ENCODE measurements around the gene CHAMP1.
"Not testable (repeated sequence)": the region's sequence is repeated elsewhere in the genome, so short reads cannot be mapped to it uniquely, and the experiment has no call there.

Gene CHAMP1

DNA sequence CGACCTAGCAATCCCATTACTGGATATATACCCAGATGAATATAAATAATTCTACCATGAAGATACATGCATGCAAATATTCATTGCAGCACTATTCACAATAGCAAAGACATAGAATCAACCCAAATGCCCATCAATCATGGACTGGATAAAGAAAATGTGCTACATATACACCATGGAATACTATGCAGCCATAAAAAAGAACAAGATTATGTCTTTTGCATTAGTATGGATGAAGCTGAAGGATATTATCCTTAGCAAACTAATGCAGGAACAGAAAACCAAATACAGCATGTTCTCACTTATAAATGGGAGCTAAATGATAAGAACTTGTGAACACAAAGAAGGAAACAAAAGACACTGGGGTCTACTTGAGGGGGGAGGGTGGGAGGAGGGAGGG is 22.2 kb downstream of the CHAMP1 start:
- POLR2A ChIA-PET = interaction anchor here (1.1 kb wide), 1 partner anchor 25 kb away, joined by 4 read pairs; no protein-coding TSS in a partner anchor
- not testable (repeated sequence) for H3K36me3 ChIP-seq (ENCODE audit: control insufficient read depth in 2 of 2, insufficient read depth in 1 of 2, low read length in 2 of 2); H3K27ac ChIP-seq (ENCODE audit: extremely low read depth, low read depth, low read length); H3K4me3 ChIP-seq (ENCODE audit: low read depth, low read length); H3K9me3 ChIP-seq (ENCODE audit: control insufficient read depth, insufficient read depth, low read depth, low read length); H3K4me1 ChIP-seq (ENCODE audit: control insufficient read depth, insufficient read depth, low read length)
- CTCF ChIA-PET = interaction anchor here (0.6 kb wide), 1 partner anchor 16 kb away, joined by 3 read pairs; no protein-coding TSS in a partner anchor
- TF ChIP-seq ZNF146 (tag by site-specific recombination; IDR thresholded peaks at IDR 0.05) = peak; percentile 98

DNA sequence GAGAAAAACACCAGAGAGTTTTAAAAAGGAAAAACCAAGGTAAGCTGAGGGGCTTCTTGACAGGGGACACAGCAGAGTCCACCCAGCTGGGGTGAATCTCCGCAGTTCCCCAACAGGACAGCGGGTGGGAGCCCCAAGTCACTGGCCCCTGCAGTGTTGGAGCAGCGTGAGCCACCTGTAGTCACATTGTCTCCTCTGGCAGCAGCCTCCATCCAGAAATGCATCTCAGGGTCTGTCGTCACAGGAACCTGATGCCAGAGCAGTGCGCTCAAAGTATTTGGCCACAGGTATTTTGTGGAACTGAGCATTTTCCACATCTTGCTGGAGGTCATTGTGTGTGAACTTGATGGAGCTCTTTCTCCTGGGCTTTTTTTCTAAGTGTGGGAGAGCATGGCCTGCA is 24.7 kb downstream of the CHAMP1 start:
- Histone ChIP-seq H3K27ac (ENCODE audit: extremely low read depth, low read depth, low read length) (no peak overlapping the region), H3K9me3 (ENCODE audit: control insufficient read depth, insufficient read depth, low read depth, low read length) (no peaks in the 10 kb centered on the region), H3K36me3 (ENCODE audit: control insufficient read depth in 2 of 2, insufficient read depth in 1 of 2, low read length in 2 of 2) (no peaks in the 10 kb centered on the region), H3K4me1 (ENCODE audit: control insufficient read depth, insufficient read depth, low read length) (no peaks in the 10 kb centered on the region), H3K4me3 (ENCODE audit: low read depth, low read length) (no peak overlapping the region)
- ChIA-PET CTCF (interaction anchor here (0.6 kb wide), 2 partner anchors 12 to 51 kb away, joined by 3 read pairs; no protein-coding TSS in a partner anchor), POLR2A (no interaction called here)
- peak; percentile 54; the same call in 1 of the 2 replicates for TF ChIP-seq SCRT2 (tag by site-specific recombination; IDR thresholded peaks at IDR 0.05)
- peak; percentile 48; the same call in 1 of the 2 replicates for TF ChIP-seq ZIC2 (tag by site-specific recombination; IDR thresholded peaks at IDR 0.05)
- TF ChIP-seq, protein P1, sequence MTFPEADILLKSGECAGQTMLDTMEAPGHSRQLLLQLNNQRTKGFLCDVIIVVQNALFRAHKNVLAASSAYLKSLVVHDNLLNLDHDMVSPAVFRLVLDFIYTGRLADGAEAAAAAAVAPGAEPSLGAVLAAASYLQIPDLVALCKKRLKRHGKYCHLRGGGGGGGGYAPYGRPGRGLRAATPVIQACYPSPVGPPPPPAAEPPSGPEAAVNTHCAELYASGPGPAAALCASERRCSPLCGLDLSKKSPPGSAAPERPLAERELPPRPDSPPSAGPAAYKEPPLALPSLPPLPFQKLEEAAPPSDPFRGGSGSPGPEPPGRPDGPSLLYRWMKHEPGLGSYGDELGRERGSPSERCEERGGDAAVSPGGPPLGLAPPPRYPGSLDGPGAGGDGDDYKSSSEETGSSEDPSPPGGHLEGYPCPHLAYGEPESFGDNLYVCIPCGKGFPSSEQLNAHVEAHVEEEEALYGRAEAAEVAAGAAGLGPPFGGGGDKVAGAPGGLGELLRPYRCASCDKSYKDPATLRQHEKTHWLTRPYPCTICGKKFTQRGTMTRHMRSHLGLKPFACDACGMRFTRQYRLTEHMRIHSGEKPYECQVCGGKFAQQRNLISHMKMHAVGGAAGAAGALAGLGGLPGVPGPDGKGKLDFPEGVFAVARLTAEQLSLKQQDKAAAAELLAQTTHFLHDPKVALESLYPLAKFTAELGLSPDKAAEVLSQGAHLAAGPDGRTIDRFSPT (tag by site-specific recombination; IDR thresholded peaks at IDR 0.05) = no peak

- no peak overlapping the region for H3K4me3 ChIP-seq (ENCODE audit: low read depth, low read length)
- CTCF ChIA-PET = interaction anchor here (0.7 to 2.4 kb wide), 4 partner anchors 12 to 149 kb away, joined by 3 to 7 read pairs (median 3); no protein-coding TSS in a partner anchor
- POLR2A ChIA-PET = no interaction called here
- no peaks in the 10 kb centered on the region for H3K4me1 ChIP-seq (ENCODE audit: control insufficient read depth, insufficient read depth, low read length)
- H3K9me3 ChIP-seq (ENCODE audit: control insufficient read depth, insufficient read depth, low read depth, low read length) = no peaks in the 10 kb centered on the region
- H3K27ac ChIP-seq (ENCODE audit: extremely low read depth, low read depth, low read length) = no peak overlapping the region
- TF ChIP-seq ZNF112 (tag by site-specific recombination; IDR thresholded peaks at IDR 0.05) (no peak), ZFP69B (tag by site-specific recombination; IDR thresholded peaks at IDR 0.05) (no peak), BCL11B (tag by site-specific recombination; IDR thresholded peaks at IDR 0.05; ENCODE audit: low read depth) (no peak), ATF2 (tag by site-specific recombination; IDR thresholded peaks at IDR 0.05; ENCODE audit: low read depth) (no peak), SETDB1 (IDR thresholded peaks at IDR 0.05; ENCODE audit: insufficient read length, low read length) (no peak), ZNF791 (tag by site-specific recombination; IDR thresholded peaks at IDR 0.05) (no peak), HOXD13 (CRISPR knock-in tag; IDR thresholded peaks at IDR 0.05; ENCODE audit: borderline replicate concordance) (no peak), ZBTB48 (tag by site-specific recombination; IDR thresholded peaks at IDR 0.05) (no peak), ZNF621 (tag by site-specific recombination; IDR thresholded peaks at IDR 0.05) (no peak), ZNF549 (tag by site-specific recombination; IDR thresholded peaks at IDR 0.05) (no peak)
- TF ChIP-seq, protein P2, sequence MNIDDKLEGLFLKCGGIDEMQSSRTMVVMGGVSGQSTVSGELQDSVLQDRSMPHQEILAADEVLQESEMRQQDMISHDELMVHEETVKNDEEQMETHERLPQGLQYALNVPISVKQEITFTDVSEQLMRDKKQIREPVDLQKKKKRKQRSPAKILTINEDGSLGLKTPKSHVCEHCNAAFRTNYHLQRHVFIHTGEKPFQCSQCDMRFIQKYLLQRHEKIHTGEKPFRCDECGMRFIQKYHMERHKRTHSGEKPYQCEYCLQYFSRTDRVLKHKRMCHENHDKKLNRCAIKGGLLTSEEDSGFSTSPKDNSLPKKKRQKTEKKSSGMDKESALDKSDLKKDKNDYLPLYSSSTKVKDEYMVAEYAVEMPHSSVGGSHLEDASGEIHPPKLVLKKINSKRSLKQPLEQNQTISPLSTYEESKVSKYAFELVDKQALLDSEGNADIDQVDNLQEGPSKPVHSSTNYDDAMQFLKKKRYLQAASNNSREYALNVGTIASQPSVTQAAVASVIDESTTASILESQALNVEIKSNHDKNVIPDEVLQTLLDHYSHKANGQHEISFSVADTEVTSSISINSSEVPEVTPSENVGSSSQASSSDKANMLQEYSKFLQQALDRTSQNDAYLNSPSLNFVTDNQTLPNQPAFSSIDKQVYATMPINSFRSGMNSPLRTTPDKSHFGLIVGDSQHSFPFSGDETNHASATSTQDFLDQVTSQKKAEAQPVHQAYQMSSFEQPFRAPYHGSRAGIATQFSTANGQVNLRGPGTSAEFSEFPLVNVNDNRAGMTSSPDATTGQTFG (tag by site-specific recombination; IDR thresholded peaks at IDR 0.05; ENCODE audit: borderline replicate concordance) = no peak
- H3K36me3 ChIP-seq (ENCODE audit: control insufficient read depth in 2 of 2, insufficient read depth in 1 of 2, low read length in 2 of 2) = no peaks in the 10 kb centered on the region
These were observed 25.7 kb downstream of the CHAMP1 start for GRCh38 chr13:114339857-114340534.
